AG04450 (cell line): Measurements from ENCODE around the gene DBP. TPM values are rescaled to one million over a fixed set of nuclear protein-coding genes. Genes with fewer than 3 reads are reported as not detected.
"Not testable (repeated sequence)": the region's sequence is repeated elsewhere in the genome, so short reads cannot be mapped to it uniquely, and the experiment has no call there.

Experiments
- CTCF ChIA-PET: fragments of 300-600, 350-600 bp; formaldehyde crosslinking; extraction: SDS; loops from one replicate; lab custom pipeline; 2022; ENCODE audit warnings: antibody characterized with exemption, inconsistent platforms; lab: Charles Lee
- POLR2A ChIA-PET: fragments of 350-600 bp; formaldehyde crosslinking; extraction: SDS; loops from one replicate; lab custom pipeline; 2021; ENCODE audit warnings: antibody characterized with exemption, inconsistent platforms; lab: Yijun Ruan, JAX
- DNase-seq: peaks from one replicate; pipeline ENCODE4 v3.0.0-alpha.2; 2011; ENCODE audit warnings: low read depth, low spot score
- H3K27ac ChIP-seq: one replicate; pipeline ENCODE4 v1.5.1; 2012; ENCODE audit warnings: low read depth, low read length, control low read depth
- H3K27me3 ChIP-seq: one replicate; pipeline ENCODE4 v1.6.0; 2012; ENCODE audit warnings: low read length; ENCODE audit not compliant: control insufficient read depth, insufficient read depth
- H3K4me3 ChIP-seq: 2 replicates; pipeline ENCODE4 v1.5.1; 2011; ENCODE audit warnings: mild to moderate bottlenecking, low read depth, low read length, control low read depth
- H3K9me3 ChIP-seq: 2 replicates; pipeline ENCODE4 v1.5.1; 2012; ENCODE audit warnings: low read length; ENCODE audit not compliant: control insufficient read depth, insufficient read depth
- polyA plus RNA-seq: library from polyadenylated mRNA; depleted of rRNA; stranded (reverse); fragments of >200 nt; gene quantifications from 2 replicates; pipeline ENCODE4 v1.2.3, GENCODE V29; 2011
- TF ChIP-seq, protein P1 (sequence below): IDR thresholded peaks from 2 replicates; pipeline ENCODE4 v1.5.1; 2011; ENCODE audit warnings: low read depth, low read length, control low read depth, inconsistent platforms

The DBP gene
- polyA plus RNA-seq, 1 experiment, result 4.0 TPM

DNA sequence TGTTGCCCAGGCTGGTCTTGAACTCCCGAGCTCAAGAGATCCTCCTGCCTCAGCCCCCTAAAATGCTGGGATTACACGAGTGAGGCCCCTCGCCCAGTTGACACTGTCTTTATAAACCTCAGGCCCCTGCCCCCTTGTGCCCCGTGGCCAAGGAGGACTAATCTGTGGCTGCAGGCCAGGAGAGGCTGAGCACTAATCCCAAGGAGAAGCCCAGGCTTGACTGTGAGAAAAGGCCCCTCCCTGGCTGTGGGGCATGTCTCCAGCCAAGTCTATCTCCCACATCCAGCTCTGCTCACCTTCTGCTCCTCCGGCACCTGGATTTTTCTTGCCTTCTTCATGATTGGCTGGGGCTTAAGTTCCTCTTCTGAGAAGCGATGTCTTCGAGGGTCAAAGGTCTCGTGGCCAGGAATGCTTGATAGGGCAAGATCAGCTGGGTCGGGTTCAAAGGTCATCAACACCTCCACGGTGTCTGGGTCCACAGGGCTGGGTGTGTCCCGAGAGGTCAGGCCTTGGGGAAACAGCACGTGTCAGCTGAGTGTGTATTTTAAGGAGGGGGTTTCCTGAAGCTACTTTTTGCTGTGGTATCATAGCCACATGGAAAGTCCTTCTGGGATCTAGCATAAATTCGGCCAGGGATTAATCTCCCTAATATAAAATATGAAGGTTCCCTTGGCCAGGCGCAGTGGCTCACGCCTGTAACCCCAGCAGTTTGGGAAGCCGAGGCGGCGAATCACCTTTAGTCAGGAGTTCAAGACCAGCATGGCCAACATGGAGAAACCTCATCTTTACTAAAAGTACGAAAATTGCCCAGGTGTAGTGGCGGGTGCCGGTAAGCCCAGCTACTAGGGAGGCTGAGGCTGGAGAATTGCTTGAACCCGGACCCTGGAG is 3.8 kb downstream of the DBP start:
- Histone ChIP-seq H3K9me3 (peaks cover 5% of the 10 kb centered on the region; the same call in 1 of the 2 replicates), H3K27ac (no peak overlapping the region), H3K4me3 (no peak overlapping the region), H3K27me3 (no peaks in the 10 kb centered on the region)
- TF ChIP-seq, protein P1, sequence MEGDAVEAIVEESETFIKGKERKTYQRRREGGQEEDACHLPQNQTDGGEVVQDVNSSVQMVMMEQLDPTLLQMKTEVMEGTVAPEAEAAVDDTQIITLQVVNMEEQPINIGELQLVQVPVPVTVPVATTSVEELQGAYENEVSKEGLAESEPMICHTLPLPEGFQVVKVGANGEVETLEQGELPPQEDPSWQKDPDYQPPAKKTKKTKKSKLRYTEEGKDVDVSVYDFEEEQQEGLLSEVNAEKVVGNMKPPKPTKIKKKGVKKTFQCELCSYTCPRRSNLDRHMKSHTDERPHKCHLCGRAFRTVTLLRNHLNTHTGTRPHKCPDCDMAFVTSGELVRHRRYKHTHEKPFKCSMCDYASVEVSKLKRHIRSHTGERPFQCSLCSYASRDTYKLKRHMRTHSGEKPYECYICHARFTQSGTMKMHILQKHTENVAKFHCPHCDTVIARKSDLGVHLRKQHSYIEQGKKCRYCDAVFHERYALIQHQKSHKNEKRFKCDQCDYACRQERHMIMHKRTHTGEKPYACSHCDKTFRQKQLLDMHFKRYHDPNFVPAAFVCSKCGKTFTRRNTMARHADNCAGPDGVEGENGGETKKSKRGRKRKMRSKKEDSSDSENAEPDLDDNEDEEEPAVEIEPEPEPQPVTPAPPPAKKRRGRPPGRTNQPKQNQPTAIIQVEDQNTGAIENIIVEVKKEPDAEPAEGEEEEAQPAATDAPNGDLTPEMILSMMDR, result no peak
- ChIA-PET POLR2A (interaction anchor here (1.0 to 1.6 kb wide), 4 partner anchors 9 to 14 kb away, joined by 3 to 9 read pairs (median 6); partner anchors contain the start of genes CA11, RPL18 and SPHK2), CTCF (interaction anchor here (0.9 to 1.1 kb wide), 3 partner anchors 12 to 128 kb away, joined by 3 to 7 read pairs (median 4); partner anchors contain the start of gene CA11)
- no peak for DNase-seq

DNA sequence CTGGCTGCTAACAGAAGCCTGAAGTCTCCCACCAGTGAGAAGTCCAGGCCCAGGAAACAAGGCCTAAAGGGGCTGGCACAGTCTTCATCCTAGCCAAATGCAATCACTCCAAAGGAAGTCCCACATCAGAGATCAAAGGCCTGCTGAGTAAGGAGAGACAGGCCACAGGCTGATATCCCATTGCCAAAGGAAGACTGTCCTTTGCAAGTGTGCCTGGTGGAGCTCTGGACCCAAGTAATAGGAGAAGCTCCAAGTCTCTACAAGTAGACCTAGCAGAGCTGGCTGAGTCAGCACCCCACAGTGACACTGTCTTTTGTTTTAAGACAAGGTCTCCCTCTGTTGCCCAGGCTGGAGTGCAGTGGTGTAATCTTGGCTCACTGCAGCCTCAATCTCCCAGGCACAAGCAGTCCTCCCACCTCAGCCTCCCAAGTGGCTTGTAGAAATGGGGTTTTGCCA is 4.5 kb downstream of the DBP start:
- Histone ChIP-seq H3K27me3 (no peaks in the 10 kb centered on the region), H3K9me3 (peaks cover 5% of the 10 kb centered on the region; the same call in 1 of the 2 replicates), H3K4me3 (no peak overlapping the region), H3K27ac (peak overlapping the region; percentile 47)
- CTCF ChIA-PET, result no interaction called here
- POLR2A ChIA-PET, result interaction anchor here (0.7 to 1.0 kb wide), 2 partner anchors 9 to 88 kb away, joined by 5 to 9 read pairs; no protein-coding TSS in a partner anchor
- no peak for DNase-seq
- TF ChIP-seq, protein P1, result no peak

DNA sequence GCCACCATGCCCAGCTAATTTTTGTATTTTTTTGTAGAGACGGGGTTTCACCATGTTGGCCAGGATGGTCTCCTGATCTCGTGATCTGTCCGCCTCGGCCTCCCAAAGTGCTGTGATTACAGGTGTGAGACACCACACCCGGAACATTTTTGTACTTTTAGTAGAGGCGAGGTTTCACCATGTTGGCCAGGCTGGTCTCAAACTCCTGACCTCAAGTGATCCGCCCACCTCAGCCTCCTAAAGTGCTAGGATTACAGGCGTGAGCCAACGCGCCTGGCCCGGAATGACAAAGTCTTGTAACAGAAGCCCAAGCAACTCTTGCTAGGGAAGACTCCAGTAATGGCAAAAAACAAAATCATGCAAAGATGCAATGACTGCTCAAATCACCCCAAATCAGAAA is 4.9 kb downstream of the DBP start:
- POLR2A ChIA-PET, result interaction anchor here (0.7 to 1.0 kb wide), 3 partner anchors 8 to 88 kb away, joined by 3 to 9 read pairs (median 5); partner anchors contain the start of genes RPL18 and SPHK2

DNA sequence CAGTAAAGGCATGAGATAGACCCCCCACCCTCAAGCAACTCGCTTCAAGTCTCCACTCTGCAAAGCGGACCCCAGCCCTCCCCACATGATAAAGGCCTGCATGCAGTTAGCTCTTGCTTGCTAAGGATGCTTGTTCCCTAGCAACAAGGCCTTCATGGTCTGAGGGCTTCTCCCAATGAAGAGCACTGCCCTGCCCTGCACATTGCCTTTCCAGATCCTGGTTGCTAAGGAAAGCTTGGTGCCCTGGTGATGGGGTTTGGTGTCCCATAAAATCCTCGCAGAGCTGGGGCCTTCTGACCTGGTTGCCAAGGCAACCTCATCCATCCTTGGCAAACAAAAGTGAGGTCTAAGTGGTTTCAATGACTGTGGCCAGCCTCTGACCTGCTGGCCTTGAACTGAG is 6.0 kb downstream of the DBP start:
- CTCF ChIA-PET, result interaction anchor here (0.8 kb wide), 1 partner anchor 12 kb away, joined by 5 read pairs; the partner anchor contains the start of gene RPL18

More for the DNA sequence above, 4.9 kb downstream of the DBP start:
- H3K4me3 ChIP-seq, CTCF ChIA-PET, H3K9me3 ChIP-seq, DNase-seq, H3K27ac ChIP-seq, H3K27me3 ChIP-seq: not testable (repeated sequence)

More for the DNA sequence above, 6.0 kb downstream of the DBP start:
- H3K27me3 ChIP-seq, result no peaks in the 10 kb centered on the region
- peak overlapping the region; percentile 39 for H3K27ac ChIP-seq
- POLR2A ChIA-PET, result interaction anchor here (0.7 to 1.0 kb wide), 2 partner anchors 12 to 14 kb away, joined by 3 to 4 read pairs; partner anchors contain the start of genes RPL18 and SPHK2
- TF ChIP-seq, protein P1, result no peak
- peaks cover 5% of the 10 kb centered on the region; the same call in 1 of the 2 replicates for H3K9me3 ChIP-seq
- H3K4me3 ChIP-seq, result no peak overlapping the region
- DNase-seq, result no peak
